NCI-H187 treated with DMSO at 0.1 percent for 48 hours (cell line): ENCODE measurements around the gene TXNIP.

Experiments used
- DNase-seq: peaks from one replicate; lab custom pipeline; 2025; lab: John Stamatoyannopoulos, UW

Gene TXNIP

DNA sequence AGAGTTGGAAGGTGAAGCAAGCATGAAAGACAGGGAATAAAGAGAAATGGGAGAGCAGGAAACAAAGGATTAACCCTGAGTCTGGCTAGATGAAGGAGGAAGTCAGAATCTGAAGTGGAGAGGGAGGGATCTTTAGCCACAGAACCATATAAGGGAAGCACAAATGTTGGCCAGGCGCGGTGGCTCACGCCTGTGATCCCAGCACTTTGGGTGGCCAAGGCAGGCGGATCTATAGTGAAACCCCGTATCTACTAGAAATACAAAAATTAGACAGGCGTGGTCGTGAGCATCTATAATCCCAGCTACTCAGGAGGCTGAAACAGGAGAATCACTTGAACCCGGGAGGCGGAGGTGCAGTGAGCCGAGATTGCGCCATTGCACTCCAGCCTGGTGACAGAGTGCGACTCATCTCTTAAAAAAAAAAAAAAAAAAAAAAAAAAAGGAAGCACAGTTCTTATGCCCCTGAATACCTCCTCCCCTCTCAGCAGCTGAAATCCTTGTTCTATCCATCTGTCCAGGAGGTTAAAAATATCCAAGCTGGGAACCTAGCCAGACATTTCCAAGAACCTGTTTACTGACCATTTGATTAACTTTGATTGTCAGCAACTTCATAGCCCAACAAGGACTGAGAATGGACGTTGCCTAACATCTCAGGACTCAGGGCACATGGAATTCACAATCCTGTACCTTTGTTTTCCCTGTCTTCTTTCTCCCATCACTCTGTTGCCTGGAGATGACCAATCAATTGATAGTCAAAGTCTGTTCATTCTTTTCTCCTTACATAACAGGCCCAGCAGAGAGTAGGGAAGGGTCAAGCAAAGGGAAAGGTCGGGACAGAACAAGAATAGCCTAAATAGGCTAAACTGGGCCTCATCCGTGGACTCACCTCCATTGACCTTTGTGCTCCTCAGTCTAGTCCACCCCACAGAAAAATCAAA, 10.6 kb downstream of the TXNIP start:
- DNase-seq = peak; percentile 81

DNA sequence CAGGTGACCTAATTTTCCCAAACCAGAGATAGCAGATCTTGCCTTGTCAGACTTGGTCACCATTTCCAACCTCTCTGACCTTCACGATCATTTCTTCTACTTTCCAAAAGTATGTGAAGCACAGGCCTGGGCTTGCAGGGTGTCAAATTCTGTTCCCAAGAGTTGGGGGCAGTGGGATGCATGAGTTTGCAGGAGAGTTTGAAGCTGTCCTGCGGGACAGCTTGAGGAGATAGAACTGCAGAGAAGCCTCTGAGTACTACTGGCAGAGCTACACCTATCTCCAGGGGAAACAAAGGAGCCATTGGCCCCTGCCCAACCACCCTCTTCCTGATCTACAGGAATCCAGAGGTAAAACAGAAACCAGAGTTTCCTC, 11.3 kb downstream of the TXNIP start:
- DNase-seq = no peak

DNA sequence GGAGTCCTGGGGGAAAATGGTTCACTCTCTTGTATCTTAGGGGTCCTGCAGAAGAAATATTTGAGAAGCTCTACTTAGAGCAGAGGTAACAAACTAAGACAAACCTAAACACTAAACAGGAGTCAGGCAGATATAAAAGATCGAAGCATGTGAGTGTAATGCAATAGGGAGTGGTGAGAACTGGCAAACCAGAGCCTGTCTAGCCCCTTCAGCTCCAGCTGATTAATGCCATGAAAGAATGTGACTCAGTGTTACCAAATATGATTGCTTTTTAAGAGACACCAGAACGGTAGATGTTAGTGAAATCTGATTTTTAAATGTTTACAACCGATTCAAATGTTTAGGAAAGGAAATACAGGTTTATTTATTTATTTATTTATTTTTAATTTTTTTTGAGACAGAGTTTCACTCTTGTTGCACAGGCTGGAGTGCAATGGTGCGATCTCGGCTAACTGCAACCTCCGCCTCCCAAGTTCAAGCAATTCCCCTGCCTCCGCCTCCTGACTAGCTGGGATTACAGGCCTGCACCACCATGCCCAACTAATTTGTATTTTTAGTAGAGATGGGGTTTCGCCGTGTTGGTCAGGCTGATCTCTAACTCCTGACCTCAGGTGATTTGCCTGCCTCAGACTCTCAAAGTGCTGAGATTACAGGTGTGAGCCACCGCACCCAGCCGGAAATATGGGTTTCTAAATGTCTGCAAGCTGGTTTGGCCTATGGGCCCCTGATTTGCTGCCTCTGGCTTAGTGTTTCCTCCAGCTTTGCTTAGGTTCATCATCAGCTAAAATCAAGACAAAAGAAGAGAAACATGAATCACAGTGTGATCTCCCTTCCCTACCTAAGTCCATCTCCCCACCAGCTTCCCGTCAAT, 12.2 kb downstream of the TXNIP start:
- DNase-seq = no peak

- no peak for DNase-seq
Observed at GRCh38 chr1:145983206-145983675, 13.1 kb downstream of the TXNIP start.

DNA sequence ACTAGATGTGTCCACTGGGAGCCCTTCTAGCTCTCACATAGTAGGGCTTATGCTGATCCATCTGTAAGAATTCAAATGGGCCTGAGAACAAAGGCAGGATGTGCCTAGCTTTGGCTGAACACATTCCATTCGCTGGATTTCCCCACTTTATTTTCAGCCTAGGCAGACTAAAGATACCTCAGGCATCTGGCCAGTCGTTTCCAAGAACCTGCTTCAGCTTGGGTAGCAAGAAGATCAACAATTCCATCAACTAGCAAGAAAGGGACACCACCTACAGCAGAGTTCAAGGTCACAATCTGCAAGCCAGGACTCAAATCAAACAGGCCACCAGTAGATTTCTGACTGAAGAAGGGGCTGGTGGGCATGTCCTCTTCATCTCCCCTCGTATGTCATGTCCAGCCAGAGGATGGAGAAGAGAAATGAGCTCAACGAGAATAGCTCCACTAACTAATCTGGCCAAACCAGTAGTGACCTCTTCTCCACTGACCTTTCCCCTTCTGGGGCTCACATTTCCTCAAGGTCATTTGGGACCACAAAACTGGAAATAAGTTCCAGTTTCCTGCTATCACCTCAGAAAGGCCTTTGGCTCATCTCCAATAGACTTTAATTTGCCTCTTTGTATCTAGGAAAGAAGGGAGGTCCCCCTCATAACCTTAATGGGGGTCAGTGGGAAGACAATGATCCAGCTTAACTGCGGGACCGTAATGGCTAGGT, 14.2 kb downstream of the TXNIP start:
- DNase-seq = no peak

DNA sequence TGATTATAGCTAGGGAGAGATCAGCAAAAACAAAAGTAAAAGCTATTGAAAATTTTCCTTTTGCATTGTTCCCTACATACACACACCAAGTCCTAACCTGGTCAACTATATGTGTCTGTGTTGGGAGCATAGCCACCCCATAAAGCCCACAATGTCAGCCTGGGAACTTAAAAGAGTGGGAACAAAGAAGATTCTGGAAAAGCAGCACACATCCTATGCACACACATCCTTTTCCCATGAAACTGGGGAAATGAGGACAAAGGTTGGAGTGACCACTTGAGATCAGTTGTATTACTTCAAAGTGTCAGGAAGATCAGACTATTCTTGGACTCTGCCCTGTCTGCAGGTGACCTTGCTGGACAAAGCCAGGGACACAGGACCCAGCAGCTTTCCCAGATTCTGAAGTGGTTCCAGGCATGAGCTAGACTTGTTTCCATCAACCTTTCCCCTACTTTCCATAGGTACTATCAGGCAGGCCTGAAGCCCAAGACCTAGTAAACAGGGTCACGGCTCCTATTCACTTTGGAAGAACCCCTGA, 15.9 kb downstream of the TXNIP start:
- DNase-seq = no peak

DNA sequence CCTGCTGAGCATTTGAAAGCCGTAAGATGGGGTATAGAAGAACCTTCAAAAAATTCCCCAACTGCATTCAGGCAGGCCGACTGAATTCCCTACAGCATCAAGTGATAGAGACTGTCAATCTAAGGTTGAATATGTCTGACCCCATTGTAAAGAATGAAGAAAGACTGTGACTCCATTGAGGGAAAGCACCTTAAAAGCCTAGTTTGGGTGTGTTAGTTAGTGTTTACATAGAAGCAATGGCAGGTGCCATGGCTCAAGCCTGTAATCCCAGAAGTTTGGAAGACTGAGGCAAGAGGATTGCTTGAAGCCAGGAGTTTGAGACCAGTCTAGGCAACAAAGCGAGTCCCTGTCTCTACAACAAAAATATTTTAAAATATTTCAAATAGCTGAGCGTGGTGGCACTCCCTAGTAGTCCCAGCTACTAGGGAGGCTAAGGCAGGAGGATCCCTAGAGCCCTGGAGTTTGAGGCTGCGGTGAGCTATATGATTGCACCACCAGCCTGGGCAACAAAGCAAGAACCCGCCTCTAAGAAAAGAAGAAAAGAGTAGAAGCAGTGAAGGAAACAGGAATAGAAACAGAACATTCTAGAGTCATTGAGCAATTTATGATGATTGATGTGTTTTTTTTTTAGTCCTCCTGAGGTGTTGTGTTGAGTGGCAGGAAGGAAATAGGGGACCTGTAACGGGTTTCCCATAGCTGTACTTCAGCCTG, 16.5 kb downstream of the TXNIP start:
- no peak for DNase-seq

DNA sequence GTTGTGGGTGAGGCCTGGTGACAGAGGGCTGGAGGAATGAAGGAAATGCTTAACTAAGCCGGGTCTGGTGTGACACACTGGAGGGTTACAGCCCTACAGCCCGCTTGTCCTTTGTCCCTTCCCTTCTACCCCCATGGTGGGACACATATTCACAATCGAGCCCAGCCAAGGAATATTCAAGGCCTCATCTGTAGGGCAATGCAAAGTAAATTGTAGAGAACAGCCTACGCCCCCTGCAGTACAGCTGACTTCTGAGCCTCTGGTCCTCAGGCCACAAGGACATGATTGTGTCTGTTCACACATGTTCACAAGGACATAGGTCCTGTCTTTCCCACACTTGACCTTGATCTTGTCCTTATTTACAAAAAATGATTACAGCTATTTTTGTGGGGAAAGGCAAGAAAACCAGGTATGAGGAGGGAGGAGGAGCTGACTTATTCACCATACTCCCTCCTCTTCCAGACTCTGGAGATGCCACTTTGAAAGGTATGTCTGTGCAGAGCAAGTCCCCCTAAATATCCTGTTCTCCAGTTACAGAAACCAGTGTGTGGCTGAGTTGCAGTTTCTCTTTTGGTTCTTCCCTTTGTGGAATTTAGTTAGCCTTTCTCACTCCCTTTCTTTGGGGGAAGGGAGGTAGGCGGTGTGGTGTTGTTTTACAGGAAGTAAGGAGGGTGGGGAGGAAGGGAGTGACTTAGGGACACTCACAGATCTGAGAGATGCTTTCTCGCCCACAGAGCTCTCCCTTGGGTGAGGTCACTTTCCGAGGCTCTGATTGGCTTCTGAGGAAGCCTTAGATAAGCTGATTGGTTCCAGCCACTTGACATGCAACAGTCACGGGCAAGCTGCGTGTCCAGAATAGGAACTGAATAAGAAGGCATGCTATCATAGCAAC, 17.3 kb downstream of the TXNIP start:
- DNase-seq = peak; percentile 100

GRCh38 chr1:145978471-145978853, 17.9 kb downstream of the TXNIP start:
- DNase-seq = no peak

GRCh38 chr1:145977486-145978470, 18.6 kb downstream of the TXNIP start:
- DNase-seq = peak; percentile 87

- no peak for DNase-seq
Observed at GRCh38 chr1:145977016-145977415, 19.4 kb downstream of the TXNIP start.

DNA sequence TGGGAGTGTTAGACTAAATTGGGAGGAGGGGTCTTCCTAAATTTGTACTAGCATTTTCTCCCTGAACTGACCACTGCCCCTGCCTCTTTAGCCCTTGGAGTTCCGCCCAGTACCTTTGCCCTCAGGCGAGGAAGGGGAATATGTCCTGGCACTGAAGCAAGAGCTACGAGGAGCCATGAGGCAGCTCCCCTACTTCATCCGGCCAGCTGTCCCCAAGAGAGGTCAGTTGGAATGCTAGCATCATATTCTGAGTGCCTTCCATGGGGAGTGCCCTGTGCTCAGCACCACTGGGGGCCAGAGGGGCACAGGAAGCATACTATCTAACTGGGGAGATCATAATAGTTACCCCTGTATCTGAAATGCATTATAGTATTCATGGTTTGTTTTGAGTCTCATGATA, 21.2 kb downstream of the TXNIP start:
- no peak for DNase-seq

DNA sequence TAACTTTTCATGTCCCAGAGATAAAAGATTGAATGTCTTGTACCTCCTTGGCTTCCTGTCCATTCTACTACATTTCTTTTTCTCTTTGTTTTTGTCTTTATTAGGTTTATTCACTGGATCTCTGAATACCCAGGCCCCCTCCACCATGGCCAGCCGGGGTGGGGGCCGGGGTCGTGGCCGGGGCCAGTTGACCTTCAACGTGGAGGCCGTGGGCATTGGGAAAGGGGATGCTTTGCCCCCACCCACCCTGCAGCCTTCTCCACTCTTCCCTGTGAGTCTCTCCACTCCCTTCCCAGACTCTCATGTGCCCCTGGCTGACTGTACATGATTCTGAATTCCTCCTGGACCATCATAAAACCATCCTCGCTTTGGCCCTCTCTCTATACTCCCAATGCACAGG, 21.7 kb downstream of the TXNIP start:
- no peak for DNase-seq

DNA sequence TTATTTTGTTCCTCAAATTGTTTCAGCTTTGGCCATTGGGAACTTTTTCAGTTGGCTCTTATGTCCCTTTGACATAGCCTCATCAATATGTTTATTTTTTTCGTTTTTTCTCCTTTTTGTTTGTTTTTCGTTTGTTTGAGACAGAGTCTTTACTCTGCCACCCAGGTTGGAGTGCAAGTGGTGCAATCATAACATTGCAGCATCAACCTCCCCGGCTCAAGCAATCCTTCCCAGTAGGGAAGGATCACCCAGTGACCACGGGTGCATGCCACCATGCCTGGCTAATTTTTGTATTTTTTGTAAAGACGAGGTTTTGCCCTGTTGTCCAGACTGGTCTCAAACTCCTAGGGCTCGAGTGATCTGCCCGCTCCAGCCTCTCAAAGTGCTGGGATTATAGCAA, 23.8 kb downstream of the TXNIP start:
- no peak for DNase-seq

DNA sequence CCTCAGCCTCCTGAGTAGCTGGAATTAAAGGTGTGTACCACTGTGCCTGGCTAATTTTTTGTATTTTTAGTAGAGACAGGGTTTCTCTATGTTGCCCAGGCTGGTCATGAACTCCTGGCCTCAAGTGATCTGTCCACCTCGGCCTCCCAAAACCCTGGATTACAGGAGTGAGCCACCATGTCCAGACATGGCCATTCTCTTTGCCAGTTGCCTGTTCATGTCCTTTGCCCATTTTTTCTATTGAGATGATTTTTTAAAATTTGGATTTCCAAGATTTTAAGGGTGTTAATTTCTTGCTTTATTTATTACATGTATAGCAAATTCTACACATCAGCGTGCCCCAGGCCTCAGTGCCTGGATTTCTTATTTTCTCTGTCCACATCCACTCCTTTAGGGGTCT, 29.1 kb downstream of the TXNIP start:
- no peak for DNase-seq

DNA sequence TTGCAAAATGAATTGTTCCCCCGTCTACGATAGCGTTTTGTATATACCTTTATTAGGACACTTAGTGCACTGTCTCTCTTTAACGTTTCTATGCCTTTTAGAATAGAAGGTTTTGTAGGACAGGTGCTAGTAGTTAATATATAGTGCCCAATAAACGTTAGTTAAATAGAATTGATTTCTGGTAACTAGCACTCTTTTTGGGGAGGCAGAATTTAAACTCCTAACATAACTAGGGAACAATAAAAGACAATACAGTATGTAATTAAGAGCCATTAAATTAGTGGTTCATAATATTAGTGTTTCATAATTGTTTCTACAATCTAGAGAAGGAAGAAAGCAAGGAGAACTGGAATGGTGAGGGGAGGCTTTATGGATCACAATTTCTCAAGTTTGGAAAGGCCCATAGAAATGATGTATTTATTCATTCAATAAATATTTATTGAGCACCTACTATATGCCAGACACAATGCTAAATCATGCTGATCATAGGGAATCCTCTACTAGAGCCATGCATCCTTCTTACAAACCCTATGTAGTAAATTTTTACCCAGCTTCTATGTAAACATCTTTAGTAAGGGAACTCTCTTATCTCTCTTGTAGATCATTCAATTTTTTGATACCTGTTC, 31.1 kb downstream of the TXNIP start:
- DNase-seq = no peak

- DNase-seq = peak; percentile 95
Observed at GRCh38 chr1:145964328-145965118, 31.9 kb downstream of the TXNIP start, which contains the start of the genes ANKRD34A and POLR3GL. TSS of gene ANKRD34A (minus strand) at chr1:145964575. CDS start at chr1:145961759, 2,816 bp downstream. TSS of gene POLR3GL (plus strand) at chr1:145964690. CDS start at chr1:145974866, 10,176 bp downstream.
